ENCODE data around the gene MARCHF4. TPM values are rescaled to one million over a fixed set of nuclear protein-coding genes. Genes with fewer than 3 reads are reported as not detected.

Gene MARCHF4
- total and polyA plus RNA-seq, 4 donors = not detected

Small RNA genes within 50 kb of the gene (small RNA-seq; reads per million reads assigned to genes)
- gene RF00019 = not detected

Other genes with a start within 250 kb of the MARCHF4 start
- gene SMARCAL1, start 40.0 kb upstream of the MARCHF4 start, total RNA-seq = 1 to 10 TPM; 6.3 to 9.3 TPM
- 1 to 10 TPM; 3.4 to 4.4 TPM for gene SMARCAL1, start 40.0 kb upstream of the MARCHF4 start, polyA plus RNA-seq
- gene RPL37A, start 126.4 kb upstream of the MARCHF4 start, total RNA-seq = 1,000 to 10,000 TPM in 1 of 2 donors, 100 to 1,000 TPM in 1; 494 to 1,680 TPM
- gene RPL37A, start 126.4 kb upstream of the MARCHF4 start, polyA plus RNA-seq = 1,000 to 10,000 TPM in 1 of 2 donors, 100 to 1,000 TPM in 1; 819 to 1,757 TPM

Measured in liver (tissue), 5 donors.